Retina (tissue), 1 donor: ENCODE measurements around the gene NECAB2.
A peak's percentile ranks its signal among the peaks of the same experiment; 100 is the strongest.

ENCODE experiments used
- DNase-seq: peaks from one replicate; pipeline ENCODE4 v3.0.0-alpha.2; 2016

The NECAB2 gene

DNA sequence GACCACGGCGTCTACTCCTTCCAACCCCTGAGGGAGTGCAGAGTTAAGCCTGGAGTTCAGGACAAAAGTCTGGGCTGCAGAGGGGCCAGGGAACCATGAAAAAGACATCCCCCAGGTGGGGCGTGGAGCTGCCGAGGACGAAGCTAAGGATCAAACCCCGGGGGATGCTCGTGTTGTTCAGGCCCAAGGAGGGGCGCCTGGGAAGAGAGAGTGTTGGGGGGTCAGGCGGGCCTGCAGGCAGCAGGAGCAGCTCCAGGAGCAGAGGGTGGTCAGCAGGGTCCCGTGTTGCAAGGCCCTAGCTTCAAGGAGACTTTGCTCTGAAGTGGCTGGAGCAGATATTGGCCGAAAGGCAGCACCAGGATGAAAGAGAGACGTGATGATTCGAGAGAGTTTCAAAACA is 26.7 kb downstream of the NECAB2 start:
- no peak for DNase-seq

DNA sequence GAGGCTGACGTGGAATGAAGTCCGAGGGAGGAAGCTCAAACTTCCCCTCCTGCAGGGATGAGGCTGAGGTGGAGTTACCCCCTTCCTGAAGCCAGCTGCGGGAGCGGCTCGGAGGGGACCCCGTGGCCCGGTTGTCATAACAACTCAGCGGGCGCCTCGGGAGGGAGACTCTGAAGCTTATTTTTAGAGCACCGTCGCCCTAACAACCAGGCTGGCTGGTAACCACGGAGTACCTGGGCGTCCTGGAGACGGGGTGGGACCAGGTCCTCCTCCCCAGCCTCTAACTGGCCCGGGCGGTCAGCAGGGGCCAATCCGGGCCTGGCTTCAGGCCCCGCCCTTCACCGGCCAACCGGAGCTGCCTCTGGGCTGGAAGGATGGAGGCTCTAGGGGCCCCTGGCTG is 27.7 kb downstream of the NECAB2 start:
- DNase-seq, result peak; percentile 80

DNA sequence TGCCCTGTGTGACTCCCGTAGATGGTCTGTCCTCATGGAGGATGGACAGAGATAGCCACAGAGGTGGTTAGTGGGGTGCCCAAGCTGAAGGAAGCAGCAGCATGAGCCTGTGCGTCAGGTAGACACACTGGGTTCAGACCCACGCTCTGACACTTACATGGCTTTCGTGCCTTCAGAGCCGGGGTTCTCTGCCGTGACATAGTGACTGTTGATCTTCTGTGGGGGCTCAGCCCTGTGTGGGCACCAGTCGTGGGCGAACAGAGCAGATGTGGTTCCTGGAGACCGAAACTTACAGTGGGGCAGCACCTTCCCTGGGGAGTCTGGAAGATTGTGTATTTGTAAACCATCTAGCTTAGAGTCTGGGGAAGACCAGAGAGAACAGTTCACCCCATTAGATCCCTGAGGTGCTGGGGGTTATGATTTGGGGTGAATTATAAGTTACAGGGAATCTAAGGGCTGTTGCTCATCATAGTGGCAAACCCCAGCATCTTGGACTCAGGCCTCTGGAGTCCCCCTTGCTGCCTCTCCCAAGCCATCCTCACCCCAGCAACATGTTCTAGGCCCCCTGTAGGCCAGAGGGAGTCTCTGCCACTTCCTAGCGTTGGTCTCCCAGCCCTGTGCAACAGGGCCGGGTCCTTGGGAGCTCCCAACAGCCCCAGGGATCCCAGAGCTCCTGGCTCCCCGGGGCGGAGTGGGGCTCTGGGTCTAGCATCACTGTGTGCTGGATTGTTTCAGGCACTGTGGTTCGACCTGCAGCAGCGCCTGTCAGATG is 28.6 kb downstream of the NECAB2 start:
- no peak for DNase-seq

DNA sequence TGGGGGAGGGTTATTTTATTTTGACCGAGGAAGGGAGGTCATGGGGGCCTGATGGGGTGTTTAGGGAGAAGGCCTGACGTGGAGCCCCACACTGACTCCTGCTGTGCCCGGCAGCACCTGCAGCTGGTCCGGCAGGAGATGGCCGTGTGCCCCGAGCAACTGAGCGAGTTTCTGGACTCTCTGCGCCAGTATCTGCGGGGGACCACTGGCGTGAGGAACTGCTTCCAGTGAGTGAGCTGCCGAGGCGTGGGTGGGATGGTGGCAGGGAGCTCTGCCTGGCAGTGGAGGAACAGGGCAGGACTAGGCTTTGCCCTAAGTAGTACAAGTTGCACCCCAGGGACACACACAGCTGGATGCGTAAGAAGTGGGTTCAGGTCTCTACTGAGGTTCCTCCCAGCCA is 30.0 kb downstream of the NECAB2 start:
- no peak for DNase-seq

DNA sequence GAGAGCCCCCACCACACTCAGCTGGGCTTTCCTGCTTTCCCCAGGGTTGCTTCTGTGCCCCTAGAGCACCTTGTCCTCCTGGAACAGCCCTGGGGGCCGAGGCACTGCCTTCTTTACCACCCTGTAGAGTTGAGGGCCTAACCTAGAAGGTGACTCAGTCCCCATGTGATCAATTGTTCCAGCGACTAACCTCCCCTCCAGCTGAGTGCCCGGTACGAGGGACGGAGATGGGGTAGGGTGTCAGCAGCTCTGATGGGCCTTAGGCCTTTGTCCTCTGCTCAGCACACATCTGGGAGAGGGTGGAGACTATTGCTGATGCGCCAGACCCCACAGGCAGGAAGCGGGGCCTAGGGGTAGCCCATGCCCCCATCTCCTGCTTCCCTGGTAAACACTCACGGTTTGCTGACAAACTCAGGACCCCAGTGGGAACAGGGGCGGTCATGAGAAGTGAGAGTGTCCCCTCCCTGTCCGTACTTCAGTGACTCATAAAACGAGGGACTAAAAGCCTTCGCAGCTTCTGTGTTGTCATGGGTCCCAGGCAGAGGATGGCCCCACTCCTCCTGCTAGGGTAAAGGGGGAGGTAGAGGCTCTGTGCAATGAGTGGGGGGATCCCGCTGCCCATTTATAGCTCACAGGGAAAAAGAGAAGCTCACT is 33.1 kb downstream of the NECAB2 start:
- DNase-seq, result no peak

DNA sequence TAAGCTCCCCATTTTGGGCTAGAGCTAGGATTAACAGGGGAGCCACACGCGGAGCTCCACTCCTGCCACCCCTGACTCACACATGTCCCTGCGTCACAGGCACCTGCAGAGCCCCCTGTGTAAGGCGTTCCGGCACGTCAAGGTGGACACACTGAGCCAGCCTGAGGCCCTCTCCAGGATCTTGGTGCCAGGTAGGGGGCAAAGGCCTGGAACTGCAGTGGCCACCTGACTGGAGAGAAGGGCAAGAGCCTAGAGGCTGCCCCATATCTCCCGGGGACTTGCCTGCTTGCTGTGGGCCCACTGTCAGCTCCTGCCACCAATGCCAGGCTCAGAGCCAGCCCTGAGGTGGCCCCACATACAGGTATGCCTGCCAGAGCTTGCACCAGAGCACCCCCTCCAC is 33.7 kb downstream of the NECAB2 start:
- no peak for DNase-seq

DNA sequence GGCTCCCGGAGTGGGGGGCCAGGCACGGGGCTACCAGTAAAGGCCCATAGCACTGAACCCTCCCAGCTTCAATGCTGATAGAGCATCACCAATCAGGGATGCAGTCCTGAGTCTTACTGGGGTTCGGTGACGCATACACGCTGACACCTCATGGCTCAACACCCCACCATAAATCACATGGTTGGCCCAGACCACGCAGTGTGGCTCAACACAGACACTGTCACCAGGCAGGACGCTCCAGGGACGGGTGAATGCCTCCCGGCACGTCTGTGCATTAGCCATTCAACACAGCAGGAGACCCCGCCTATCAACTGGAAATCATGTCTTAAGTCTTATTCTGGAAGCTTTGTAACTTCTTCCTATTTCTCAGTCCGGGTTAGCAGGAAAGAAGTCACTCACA is 35.0 kb downstream of the NECAB2 start:
- no peak for DNase-seq

DNA sequence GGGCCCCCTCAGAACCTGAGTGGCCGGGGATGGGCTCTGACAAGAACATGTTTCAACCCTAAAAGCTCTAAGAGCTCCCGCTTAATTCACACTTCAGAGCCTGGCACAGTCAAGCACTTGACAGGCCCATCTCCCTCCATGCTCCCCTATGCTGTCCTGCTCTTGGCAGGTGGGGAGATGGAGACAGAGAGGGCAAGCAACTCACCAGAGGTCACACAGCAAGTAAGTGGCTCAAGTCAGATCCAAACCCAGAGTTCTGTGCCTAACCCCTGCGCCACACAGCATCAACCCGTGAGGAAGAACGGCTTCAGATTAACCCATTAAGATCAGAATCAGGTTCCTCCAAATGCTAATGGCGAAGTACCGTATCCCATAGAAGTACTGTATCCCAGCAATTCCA is 36.4 kb downstream of the NECAB2 start:
- DNase-seq, result no peak

DNA sequence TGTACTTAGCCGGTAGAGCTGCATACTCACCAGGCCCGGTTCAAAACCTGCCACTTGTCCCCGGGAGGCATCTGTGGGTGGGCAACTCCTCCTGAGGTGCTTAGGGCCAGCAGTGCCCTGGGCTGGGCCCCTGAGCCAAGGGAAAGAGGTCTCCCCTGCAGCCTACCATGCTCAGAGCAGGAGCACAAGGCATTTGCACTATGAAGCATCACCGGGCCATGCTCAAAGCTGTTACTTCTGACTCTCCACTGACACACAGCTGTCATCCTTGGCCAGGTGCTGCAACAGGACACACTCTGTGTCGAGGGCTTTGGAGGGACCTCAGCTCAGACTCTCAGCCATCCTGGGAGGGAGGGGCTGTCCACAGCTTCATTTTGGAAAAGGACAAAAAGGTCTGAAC is 37.3 kb downstream of the NECAB2 start:
- DNase-seq, result no peak

DNA sequence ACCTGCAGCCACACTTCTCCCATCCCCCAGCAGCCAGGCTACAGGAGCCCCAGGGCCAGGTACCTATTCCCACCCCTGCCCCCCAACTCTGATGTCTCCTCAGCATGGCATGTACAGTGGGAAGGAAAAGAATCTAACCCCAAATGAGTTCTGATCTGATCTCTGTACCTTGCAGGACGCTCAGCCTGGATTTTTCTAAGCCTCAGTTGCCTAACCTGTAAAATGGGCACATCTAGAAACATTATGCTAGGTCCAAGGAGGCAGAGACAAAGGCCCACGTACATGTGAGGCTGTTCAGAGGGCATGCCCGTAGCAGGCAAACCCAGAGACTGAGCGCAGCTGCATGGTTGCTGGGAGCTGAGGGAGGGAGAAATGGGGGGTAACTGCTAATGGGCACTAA is 39.5 kb downstream of the NECAB2 start:
- DNase-seq, result no peak

DNA sequence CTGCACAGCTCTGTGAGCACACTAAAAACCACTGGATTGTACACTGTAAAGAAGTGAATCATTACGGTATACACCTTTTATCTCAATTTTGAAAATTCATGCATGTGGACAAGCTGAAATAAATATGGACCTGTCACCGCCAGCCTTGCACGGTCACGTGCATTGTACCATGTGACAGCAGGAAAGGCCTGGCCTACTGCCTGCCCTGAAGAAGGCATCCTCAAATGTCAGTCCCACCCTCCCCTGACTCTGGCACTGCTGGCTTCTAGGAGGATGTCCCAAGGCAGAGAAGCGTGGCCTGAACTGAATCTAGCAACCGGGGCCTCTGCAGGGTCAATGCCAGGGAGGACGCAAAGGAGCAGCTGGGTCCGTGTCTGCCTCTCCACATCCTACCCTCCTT is 39.9 kb downstream of the NECAB2 start:
- DNase-seq, result peak; percentile 21

DNA sequence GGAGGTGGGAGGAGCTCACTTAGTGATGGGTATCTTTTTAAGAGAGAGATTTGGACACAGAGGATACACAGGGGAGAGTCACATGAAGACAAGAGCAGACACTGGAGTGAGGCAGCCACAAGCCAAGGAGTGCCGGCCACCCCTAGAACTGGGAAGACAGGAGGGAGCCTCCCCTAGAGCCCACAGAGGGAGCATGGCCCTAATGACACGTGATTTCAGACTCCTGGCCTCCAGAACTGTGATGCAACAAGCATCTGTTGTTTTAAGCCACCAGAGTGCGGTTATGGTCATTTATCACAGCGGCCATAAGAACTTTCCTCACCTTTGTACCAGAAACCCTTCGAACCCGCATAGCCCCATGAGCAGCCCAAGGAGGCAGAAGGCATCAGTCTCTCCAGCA is 41.2 kb downstream of the NECAB2 start:
- DNase-seq, result no peak

DNA sequence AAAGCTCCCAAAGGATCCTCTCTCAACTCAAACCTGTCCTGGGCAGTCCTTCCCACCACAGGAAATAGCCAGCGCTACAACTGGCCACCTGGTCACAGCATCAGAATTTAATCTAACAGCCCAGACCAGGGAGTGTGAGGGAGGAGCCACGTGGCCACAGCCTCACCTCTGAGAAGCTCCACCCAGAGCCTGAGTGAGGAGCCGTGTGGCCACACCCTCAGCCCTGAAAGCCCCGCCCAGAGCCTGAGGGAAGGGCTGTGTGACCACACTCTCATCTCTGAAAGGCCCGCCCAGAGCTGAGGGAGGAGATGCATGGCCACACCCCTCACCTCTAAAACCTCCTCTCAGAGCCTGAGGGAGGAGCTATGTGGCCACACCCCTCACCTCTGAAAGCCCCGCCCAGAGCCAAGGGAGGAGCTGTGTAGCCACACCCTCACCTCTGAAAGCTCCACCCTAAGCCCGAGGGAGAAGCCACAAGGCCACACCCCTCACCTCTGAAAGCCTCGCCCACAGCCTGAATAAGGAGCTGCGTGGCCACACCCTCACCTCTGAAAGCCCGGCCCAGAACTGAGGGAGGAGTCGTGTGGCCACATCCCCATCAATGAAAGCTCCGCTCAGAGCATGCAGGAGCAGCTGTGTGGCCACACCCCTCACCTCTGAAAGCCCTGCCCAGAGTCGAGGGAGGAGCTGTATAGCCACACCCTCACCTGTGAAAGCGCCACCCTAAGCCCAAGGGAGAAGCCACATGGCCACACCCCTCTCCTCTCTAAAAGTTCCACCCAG is 45.9 kb downstream of the NECAB2 start:
- DNase-seq, result peak; percentile 54

DNA sequence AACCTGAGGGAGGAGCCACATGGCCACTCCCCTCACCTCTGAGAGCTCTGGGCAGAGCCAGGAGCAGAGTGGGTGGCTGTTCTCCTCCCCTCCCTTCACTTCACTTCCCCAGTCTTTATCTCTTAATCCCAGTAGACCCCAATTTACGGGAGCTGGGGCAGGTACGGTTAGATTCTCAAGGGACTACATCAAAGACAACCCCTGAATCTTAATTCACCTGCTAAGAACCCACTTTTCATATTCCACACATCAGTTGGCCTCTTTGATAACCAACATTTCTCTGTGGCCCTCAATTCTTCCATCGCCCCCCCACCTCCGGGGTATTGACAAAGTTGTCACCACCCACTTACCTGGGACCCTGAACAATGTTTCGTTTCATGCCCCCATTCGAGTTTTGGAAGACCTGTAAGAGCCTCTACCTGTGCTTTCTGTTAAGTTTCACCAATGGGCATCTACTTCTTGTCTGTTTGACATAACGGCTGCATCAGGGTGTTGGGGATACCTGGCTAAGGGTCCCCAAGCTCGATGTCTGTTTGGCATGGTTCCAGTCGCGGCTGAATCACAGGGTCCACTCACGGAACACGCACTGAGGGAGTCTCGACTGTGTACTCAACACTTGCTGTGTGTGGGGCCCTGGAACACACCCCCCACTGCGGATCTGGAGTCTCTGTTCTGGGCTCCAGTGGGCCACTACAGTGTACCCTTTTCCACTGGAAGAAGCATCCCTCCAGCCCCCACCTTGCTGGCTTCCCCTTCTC is 46.7 kb downstream of the NECAB2 start:
- DNase-seq, result no peak

DNA sequence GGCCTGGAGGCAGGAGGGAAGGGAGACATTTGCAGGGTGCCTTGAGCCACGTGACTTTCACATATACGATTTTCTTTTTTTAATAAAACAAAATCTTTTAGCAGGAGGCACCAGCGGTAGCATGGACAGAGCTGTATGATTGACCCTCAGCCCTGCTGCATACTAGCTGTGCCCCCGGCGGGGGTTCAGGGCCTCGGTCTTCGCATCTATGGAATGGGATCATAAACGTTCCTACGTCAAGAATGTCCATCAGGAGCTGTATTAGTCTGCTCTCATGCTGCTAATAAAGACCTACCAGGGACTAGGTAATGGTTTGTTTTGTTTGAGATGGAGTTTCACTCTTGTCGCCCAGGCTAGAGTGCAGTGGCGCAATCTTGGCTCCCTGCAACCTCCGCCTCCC is 47.4 kb downstream of the NECAB2 start:
- DNase-seq, result no peak

DNA sequence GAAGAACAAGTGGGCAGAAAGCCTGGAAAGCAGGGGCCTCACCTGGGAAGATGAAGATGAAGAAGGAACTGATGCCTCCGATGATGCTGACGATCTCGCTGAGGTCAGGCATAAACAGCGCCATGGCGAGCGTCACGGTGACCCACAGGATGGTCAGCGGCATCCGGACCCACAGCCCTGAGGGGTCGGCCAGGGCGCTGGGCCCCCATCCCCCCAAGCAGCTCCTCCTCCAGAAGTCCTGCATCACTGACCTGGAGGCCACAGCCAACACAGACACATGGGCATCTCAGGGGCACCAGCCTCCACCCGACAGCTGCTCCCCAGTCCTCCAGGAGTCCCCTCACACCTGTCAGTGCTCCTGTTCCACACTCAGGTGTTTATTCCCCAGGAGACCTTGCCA is 48.4 kb downstream of the NECAB2 start:
- no peak for DNase-seq

DNA sequence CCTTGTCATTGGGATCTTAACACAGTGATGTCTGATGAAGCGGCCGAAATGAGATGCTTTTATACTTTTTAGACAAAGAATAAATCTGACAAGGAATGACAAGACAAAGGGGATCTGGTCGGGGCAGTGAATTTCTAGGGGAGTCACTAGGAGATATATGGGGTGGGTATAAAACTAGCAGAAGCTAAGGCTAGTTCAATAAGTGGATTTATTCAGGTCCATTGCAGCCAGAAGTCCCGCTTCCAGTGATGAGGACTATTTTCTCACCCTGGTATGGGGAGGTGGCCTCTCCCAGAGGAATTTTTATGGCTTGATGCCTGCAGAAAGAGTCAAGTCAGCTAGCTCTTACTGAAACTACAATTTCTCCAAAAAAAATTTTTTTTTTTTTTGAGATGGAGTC is 50.7 kb downstream of the NECAB2 start:
- no peak for DNase-seq

DNA sequence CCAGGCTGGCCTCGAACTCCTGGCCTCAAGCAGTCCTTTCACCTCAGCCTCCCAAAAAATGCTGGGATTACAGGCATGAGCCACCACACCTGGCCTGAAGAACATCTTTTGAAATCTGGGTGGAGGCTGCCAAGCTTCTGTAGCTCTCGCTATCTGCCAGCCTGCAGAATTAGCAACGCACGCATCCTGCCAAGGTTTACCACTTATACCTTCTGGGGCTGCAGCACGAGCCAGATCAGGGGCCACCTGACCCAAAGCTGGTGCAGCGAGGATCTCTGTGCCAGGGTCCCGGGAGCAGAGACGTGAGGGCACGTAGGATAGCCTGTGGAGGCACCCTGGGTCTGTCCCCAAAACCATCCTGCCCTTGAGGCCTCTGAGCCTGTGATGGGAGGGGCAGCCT is 52.3 kb downstream of the NECAB2 start:
- DNase-seq, result no peak

DNA sequence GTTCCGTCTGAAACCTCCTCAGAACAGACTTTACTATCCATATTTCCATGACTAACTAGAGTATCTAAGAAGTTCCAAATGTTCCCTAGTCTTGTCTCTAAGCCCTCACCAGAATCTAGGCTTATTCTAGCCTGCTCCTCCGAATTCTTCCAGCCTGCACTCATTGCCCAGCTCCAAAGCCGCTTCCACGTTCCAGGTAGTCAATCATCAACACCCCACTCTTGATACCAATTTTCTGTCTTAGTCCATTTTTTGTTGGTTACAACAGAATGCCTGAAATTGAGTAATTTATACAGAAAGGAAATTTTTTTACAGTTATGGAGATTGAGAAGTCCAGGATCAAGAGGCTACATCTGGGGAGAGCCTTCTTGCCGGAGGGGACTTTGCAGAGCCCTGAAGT is 53.4 kb downstream of the NECAB2 start:
- DNase-seq, result no peak

DNA sequence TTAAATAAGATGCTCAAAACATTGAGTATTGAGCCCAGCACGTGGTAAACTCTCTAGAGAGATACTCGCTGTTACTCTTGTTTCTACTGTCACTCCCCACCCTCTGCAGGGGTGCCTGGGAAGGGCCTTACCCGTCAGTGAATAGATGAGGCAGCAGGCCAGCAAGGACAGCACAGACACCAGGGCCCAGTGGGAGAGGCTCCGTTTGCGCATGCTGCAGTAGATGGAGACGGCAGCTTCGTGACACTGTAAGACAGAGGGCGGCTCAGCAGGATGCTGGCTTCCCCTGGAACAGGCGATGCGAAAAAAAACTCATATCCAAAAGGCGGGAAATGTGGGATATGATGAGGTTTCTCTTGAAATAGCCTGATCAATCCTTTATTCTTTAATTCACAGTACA is 54.6 kb downstream of the NECAB2 start:
- DNase-seq, result peak; percentile 44

DNA sequence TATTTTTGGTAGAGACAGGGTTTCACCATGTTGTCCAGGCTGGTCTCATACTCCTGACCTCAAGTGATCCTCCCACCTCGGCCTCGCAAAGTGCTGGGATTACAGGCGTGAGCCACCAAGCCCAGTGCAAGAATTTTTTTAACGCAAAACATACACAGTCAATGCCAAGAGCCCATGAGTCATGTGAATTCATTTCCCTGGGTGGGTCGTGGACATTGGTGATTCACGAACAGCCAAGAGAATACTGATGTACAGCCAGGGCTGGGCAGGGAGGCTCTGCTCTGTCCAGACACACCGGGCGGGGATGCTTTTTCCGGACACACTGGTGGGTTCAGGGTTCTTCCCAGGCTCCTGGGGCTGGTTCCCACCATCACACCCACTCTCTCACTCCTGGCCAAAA is 56.8 kb downstream of the NECAB2 start:
- DNase-seq, result no peak

DNA sequence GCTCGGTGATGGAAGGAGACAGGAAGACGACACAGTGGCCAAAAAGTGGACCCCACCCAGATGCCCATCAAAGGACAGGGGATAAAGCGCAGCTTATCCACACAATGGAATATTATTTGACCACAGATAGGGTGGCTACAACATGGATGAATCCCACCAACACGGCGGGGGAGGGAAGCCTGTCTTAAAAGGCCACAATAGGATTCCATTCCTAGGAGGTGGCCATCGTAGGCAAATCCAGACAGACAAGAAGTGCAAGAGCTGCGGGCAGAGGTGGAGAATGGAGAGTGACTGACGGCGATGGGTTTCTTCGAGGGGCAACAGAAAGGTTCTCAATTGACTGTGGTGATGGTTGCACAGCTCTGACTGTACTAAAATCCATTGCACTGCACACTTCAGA is 58.6 kb downstream of the NECAB2 start:
- DNase-seq, result no peak

DNA sequence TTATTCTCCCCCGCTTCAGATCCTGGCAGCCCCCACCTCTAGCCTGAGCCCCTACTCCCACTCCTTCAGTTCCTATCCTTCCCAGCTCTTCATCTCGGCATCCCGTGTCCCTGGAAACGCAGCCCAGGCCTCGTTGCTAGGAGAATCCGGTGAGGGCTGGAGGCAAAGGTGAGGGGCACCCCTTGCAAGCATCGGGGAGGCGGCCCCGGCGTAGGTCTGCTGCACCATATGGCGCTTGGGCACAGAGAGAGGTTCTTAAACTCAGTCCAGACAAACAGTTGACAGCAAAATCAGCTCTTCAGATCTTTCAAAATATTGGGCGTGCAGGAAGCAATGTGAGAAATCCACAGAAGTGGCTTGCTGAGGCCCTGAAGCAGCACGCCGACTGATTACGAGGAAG is 59.6 kb downstream of the NECAB2 start:
- DNase-seq, result peak; percentile 33
